Smooth muscle cell of the brain vasculature (primary cell): ENCODE data around the gene RBM46.
A peak's percentile ranks its signal among the peaks of the same experiment; 100 is the strongest.

Experiments
- DNase-seq: peaks from one replicate; pipeline ENCODE4 v3.0.0-alpha.2; 2012; ENCODE audit warnings: low read depth, low spot score

RBM46 gene, protein sequence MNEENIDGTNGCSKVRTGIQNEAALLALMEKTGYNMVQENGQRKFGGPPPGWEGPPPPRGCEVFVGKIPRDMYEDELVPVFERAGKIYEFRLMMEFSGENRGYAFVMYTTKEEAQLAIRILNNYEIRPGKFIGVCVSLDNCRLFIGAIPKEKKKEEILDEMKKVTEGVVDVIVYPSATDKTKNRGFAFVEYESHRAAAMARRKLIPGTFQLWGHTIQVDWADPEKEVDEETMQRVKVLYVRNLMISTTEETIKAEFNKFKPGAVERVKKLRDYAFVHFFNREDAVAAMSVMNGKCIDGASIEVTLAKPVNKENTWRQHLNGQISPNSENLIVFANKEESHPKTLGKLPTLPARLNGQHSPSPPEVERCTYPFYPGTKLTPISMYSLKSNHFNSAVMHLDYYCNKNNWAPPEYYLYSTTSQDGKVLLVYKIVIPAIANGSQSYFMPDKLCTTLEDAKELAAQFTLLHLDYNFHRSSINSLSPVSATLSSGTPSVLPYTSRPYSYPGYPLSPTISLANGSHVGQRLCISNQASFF

DNA sequence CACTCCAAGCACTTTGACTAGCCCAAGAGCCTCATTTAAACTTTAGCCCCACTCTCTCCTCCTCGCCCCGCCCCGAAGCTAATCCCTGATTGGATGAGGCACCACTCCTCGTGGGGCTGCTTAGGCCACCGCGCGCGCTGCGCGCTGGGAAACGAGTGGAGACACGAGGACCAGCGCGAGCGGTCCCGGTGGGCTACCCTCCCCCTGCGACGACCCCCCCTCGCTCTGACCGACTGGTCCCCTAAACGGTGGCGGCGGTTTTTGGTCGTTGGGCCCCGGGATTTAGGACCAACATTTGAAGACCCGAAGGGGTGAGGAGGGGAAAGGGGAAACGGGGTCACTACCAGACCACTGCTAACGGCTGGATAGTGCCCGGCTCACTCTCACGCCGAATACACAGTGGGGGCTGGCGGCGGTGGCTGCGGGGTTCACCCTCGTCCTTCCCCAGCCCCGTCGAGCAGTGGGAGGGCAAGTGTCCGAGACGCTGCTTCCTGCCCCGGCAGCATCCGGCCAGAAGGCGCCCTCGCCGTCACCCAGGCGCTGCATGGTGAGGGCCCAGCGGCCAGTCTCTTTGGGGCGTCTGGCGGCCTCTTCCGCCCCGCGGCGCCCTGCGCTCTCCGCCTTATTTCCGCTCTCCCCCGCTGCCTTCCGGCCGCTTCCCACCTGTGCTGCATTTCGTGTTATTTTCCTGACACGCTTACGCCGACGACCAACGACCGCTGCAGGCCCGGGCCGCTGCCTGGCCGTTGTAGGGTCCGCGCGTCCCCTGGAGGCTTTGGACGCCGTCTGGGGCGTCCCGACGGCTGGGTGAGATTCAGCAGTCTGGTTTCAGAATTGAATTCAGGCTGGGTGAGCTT is at the start of gene RBM46:
TSS of gene RBM46 (plus strand) at position 147 of the 857 bp plus-strand sequence. CDS start 15,481 bp downstream, outside the sequence.
- DNase-seq, result no peak

DNA sequence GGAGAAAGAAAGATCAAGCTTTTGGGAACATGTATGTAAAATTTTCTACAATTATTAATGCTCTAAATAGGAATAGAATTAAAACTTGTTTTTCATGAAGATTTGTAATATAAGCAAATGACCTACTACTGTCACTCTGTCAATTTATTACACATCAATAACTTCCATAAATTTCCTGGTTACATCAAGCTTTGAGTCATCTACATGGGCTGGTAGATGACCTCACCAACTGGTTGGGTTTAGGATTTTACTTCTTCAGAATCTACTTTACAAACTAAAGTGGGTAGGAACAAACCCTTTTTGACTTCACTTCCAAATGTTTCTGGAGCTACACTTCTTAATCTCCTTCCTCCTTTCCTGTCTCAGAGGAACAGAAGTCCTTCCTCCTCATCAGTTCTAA is 49.3 kb upstream of the RBM46 start:
- no peak for DNase-seq

DNA sequence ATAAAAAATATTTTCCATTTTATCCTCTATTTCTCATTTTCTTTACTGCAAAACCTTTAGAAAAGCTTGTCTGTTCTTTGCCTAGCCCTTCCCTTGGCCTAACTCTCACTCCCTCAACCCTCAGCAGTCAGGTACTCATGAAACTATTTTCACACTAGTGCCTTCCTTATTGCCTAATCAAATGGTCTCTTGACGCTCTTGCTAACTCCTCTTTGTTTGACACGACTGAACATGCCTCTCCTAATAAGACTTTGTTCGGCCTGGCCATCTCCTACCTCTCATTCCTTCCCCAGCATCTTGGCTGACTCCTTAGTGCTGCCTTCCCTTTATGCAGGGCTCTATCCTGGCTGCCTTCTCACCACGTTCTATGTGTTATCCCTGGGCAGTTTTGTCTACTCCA is 48.4 kb upstream of the RBM46 start:
- no peak for DNase-seq

DNA sequence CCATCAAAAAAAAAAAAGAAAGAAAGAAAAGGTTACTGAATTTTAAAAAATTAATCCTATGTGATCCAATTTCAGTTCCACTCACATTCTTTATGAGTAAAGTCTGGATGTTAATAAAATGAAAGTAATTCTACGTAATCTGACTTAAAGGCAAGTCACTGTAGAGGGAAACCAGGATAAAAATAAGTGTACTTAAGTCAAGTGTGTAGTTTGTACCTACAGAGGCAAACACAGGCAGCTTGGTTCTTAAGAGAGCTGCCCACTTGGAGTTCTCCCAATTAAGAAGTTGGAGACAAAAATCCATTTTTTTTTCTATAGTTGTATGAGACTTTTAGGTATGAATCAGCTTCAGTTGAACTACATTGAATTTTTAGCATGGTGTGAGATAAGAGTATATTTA is 44.3 kb upstream of the RBM46 start:
- DNase-seq, result no peak

DNA sequence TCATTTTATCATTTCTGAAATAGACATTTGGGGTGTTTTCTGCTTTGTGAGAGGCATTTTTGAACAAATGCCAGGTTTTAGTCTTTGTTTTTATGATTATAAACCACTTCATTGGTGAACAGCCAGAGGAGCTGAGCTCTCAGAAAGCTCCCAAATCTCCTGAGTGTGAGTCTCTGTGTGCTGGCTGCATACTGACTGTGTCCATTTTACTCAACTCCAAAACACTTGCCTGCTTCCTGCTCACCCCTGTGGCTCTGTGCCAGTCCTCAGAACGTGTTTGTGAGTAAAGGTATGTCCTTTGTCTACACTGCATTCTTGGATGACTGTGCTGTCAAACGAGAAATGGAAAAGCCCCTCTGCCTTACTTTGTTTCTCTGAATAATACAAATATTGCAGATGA is 42.6 kb upstream of the RBM46 start:
- no peak for DNase-seq

DNA sequence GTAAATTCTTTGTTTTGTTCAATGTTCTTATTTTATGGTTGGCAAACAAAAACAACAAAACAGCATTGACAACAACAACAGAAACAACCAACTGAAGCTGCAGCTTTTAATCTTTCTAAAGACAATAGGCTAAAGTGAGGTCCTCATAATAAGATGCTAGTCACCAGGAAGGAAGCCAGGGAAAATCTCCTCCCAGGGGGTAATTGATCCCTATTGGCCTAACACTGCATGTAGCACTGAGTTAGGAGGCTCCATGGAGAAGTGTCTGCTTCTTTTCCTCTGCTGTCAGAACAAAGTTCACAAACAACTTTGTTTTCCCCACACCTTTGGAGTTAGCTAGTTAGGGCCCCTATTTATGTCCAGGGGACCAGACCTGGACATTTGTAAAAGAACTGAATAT is 42.0 kb upstream of the RBM46 start:
- DNase-seq, result no peak

DNA sequence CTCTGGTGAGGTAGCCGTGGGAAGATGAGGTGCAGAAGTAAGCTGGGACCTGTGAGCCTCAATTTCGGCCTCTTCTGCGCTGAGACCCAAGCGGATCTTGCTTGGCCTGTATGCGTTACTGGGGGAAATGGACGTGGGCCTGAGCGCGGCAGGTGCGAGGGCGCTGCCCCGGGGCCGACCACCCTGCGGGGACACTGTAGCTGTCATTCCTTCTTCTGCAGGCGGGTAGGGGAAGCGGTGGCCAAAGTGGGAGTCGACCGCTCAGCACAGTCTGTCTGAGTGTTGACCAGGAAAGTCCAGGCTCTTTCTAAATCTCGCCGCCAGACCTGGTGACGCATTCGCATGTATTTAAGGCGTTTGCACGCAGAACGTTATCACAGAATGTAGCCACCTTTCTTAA is 40.6 kb upstream of the RBM46 start:
- DNase-seq, result no peak

DNA sequence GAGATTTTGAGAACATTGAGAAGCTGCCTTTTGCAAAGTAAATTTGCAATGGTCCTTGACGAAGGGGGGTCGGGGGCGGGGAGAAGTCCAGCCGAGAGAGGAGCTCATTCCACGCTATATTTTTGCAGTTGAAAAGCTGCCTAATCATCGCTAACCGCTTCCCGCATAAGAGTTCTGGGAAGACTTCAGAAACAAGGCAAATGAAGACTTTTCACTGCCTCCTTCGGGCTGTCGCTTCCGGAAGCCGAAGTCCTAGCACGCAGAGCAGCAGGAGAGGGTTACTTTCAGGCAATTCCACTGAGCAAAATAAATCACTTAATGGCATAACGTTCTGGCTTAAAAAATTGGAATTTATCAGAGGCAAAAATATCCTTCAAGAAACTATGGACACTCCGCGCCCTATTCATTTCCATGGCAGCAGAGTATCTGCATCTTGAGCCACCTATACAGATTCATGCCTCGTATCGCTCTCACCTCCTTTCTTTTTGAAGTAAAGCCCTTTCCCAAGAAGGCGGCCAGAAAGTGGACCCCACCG is 39.9 kb upstream of the RBM46 start:
- DNase-seq, result no peak

DNA sequence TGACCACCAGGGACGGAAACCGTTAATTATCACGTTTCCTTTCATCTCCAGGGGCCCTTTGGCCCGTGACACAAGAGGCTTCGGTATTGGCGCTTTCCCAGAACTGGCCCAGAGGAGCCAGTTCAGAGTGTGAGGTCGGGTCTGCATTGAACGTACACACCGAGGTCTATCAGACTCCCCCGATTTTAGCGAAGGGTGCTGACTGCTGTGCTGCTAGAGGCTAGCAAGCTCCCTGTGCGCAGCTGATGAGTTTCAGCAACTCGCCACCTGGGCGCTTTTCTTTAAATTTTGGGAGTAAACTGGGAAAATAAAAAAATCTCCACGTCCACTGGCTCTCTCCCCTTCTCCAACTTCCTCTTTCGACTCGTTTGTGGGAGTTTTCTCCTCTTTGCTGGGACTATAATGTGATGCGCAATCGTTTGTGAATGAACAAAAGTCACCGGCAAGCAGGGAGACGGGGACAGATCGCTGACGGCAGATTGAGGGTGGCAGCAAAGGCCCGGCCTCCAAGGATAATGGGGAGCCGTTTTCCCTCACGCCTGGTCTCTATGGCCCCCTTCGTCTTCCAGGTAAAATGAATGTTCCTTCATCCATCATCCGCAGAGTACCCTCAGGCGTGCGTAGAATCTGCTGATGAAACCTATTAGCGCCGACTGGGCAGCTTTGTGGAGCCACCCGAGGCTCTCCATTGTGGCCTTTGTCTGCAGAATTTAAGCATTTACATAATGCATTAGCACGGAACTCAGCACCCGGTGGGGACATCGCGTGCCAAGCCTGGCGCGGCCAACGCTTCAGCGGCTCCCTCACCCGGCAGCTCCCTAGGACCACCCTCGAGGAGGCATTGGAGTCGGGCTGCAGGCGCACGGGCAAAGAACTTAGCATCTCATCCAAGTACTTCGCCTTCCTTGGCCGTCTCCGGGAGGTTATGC is 38.9 kb upstream of the RBM46 start:
- DNase-seq, result no peak

DNA sequence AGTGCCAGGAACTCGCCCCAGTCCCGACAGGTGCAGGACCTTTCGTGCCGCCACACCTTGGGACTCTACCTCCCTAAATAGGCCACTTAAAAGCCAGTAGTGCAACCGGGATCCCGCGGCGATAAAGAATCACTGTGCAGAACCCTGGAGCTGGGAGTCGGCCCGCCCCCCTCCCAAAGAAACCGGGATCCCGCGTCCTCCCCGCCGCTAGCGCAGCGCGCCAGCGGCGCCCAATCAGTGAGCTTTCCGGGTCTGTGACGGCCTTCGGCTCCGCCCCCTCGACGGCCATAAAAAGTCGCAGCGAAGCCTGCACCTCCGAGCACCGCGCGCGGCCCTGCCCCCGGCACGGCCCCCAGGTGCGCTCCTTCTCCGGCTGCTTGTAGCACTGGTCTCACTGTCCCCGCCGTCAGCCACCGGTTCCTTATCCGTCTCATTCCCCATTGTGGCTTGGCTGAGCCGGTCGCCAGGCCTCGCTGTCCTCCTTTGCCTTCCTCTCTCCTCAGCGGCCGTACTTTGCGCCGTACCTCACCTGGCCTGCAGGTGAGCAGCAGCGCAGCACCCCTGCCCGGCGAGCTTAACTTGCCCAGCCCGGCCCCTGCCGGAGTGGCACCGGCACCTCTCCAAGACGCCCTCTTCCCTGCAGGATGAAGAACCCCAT is 37.3 kb upstream of the RBM46 start, which contains the start of gene LRAT:
TSS of gene LRAT (plus strand) at position 318 of the 658 bp plus-strand sequence. CDS start at position 645, 327 bp downstream.
- DNase-seq, result no peak

DNA sequence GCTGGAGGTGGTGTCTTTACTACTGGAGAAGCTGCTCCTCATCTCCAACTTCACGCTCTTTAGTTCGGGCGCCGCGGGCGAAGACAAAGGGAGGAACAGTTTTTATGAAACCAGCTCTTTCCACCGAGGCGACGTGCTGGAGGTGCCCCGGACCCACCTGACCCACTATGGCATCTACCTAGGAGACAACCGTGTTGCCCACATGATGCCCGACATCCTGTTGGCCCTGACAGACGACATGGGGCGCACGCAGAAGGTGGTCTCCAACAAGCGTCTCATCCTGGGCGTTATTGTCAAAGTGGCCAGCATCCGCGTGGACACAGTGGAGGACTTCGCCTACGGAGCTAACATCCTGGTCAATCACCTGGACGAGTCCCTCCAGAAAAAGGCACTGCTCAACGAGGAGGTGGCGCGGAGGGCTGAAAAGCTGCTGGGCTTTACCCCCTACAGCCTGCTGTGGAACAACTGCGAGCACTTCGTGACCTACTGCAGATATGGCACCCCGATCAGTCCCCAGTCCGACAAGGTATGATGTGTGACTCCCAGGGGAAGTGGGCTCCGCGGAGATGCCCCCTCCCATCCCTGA is 36.6 kb upstream of the RBM46 start:
- no peak for DNase-seq

DNA sequence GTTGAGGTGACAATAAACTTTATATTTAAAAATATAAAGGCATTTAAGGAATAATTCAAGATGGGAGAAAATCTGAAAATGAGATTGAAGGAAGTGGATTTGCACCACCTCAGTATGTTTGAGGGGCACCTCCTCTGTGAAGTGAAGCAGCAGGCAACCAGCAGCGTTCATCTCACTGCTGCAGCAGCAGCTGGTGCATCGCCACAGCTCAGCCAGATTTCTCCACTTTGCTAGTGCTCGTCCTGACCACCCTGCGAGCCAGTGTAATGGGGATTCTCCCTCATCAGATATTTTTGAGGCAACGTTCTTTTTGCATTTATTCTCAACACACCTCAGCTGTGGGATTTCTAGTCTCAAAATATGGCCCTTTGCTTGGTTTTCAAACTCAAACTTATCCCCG is 23.4 kb upstream of the RBM46 start:
- DNase-seq, result no peak

DNA sequence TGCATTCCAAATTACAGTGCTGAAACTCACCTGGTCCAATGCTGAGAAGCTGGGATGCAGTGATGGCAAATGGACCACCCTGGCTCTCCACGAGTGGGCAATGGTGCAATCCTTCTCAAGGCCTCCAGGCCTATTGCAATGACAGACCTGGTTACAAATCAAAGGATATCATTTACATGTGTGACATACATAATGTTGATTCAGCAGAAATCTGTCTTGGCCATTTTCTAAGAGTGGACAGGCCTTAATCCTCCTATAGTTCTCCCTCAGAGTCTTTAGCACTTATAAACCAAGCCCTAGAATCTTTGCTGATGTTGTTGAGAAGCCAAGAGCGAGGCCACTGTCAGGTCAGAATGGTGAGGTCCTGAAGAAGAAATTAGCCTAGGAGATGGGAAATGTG is 20.2 kb upstream of the RBM46 start:
- DNase-seq, result no peak

DNA sequence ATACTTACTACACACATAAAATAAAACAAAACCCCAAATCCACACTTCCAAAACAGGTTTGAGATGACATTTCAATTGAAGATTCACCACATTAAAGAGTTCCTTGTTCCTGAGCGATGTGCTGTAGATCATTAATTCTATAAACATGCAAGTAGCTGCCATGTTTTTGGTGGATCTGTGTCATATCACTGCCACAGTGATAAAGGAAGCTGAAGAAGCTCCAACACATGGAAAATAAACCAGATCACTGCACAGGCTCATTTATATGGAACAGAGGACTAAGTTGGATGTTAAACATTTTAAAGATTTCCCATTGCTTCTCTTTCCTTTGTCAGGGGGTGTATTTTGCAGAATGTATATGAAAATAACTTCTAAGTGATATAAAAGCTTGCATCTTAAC is 2.8 kb upstream of the RBM46 start:
- no peak for DNase-seq

DNA sequence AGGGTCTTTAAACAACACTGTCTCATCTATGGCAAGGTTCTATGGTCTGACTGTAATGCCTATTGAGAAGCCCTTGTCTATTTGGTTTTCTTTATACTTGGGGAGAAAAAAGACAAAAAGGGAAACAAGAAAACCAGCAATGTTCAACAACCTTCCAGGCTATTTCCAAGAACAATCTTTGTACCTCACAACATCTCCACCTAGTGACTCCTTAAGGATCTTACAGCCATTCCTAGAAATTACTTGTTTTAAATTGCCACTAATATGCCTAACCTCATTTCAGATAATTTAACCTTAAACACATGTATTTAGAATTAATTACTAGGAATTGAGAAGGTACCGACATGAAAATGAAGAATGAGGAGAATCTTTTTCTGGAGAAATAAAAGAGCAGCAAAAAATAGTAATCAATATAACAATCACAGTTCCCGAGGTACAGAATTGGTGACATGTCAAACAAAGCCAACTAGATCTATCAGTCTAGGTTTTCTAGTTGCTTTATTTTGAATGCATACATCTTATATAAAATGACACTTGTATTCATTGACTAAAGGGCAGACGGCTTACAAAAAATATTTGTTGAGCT is 1.6 kb upstream of the RBM46 start:
- peak; percentile 2 for DNase-seq

DNA sequence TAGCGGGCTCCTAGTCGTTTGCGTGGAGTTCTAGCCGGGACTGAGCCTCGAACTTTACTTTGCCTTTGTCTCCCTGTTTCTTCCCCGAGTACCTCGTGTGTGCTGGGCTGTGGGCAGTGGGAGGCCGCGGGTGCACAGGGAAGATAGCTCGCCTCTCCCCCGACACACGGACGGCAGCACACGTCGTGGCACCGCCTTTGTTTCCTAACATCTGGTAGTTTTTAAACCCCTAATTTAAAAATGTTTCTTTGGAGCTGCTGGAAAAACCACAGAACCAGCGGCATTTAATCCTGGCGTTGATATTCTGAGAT is 866 bp downstream of the RBM46 start:
- no peak for DNase-seq

DNA sequence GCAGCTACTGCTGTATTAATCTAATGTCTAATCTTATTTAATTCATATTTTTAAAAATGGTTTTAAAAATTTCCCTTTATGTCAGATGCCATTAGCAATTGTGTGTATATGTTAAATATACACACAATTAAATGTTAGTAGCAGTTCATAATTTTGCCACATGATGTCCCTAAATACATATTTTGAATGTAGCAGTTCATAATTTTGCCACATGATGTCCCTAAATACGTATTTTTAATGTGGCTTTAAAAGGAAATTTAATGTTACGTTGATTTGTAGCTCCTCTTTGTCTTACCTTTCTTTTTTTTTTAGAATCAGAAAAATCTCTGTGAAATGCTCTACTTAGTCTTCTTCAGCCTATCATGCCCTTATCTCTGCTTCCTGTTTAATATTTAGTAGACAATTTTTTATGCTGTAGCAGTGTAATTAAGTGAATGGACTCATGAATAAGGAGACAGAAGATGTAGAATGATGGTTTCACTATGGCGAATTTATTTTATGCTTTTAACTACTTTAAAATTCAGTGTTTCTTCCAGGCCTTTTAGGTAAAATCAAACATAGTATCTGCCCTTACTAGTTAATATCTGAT is 26.1 kb downstream of the RBM46 start:
- DNase-seq, result peak; percentile 12

DNA sequence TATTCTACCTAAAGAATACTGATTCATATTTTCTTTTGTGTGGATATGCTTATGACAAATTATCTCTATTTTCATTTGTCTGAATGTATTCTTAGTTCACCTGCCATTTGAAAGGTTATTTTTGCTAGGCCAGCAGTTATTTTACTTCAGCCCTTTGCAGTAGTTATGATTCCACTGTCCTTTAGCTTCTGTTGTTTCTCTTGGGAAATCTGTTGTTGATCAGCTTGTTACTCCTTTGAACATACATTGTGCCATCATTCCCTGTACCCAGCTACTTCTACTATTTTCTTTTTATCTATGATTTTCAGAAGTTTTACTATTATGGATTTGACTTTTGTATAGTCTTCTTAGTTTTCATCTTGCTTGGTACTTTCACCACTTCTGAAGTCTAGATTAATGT is 37.2 kb downstream of the RBM46 start:
- no peak for DNase-seq

DNA sequence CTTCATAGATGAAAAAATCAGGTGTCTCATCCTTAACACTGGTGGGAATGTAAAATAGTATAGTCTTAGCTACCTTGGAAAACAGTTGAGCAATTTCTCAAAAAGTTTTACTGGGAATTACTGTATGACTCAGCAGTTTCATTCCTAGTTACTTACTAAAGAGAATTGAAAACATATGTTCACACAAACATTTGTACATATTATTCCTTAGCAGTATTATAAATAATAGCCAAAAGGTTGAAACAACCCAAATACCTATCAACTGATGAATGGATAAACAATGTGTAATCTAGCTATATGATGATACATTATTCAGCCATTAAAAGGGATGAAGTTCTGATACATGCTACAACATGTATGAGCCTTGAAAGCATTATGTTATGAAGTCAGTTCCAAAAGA is 41.7 kb downstream of the RBM46 start:
- peak; percentile 20 for DNase-seq

DNA sequence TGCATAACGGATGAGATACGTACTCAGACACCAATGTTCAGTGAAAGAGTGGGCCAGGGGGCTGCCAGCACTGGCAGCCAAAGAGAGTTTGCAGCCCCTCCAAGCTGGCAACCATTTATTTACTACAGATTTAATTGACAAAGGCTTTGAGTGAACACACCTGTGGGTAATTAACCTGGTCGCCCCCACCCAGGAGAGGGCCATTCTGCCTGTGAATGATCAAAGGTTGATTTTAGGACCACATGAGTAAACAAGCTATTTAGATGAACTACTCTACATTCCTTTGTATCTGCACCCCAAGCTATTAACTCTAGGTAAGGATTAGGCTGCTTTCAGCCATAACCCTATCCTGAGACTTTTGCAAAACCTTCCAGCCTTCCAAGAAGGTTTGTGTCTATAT is 55.0 kb downstream of the RBM46 start:
- no peak for DNase-seq
